DND-41 (cell line): ENCODE results near the gene NAT9.
A peak's percentile ranks its signal among the peaks of the same experiment; 100 is the strongest.

Source experiments
- ATAC-seq: fragments of 200-7000 bp; cut with Tn5 transposase; 3 replicates; pipeline ENCODE4 v1.9.1; 2021; ENCODE audit warnings: low read depth; ENCODE audit not compliant: insufficient read depth
- DNase-seq: peaks from one replicate; pipeline ENCODE4 v3.0.0-alpha.2; 2020
- H2AFZ ChIP-seq: 2 replicates; pipeline ENCODE4 v1.6.0; 2012; ENCODE audit warnings: low read depth, low read length
- H3K27ac ChIP-seq: 2 replicates; pipeline ENCODE4 v1.5.1; 2012; ENCODE audit warnings: low read length, inconsistent platforms
- H3K27me3 ChIP-seq: fragments of 200-600 bp; sonication (generic); 2 replicates; pipeline ENCODE4 v1.6.0; 2012; ENCODE audit warnings: low read length, mild to moderate bottlenecking, inconsistent platforms; ENCODE audit not compliant: insufficient read depth, poor library complexity
- H3K36me3 ChIP-seq: 2 replicates; pipeline ENCODE4 v1.5.1; 2012; ENCODE audit warnings: low read length, inconsistent platforms; ENCODE audit not compliant: insufficient read depth
- H3K4me1 ChIP-seq: 2 replicates; pipeline ENCODE4 v1.5.1; 2012; ENCODE audit warnings: mild to moderate bottlenecking, low read length; ENCODE audit not compliant: insufficient read depth
- H3K4me2 ChIP-seq: 2 replicates; pipeline ENCODE4 v1.6.0; 2012; ENCODE audit warnings: mild to moderate bottlenecking, moderate library complexity, low read length, inconsistent platforms; ENCODE audit not compliant: insufficient read depth
- H3K4me3 ChIP-seq, 2 experiments: fragments of 200-600 bp in 1 of 2; shearing (Covaris generic) in 1 of 2; 2 replicates each; pipeline ENCODE4 v1.5.1; 2012 to 2016; ENCODE audit warnings: inconsistent platforms in 2 of 2, low read length in 2 of 2, mild to moderate bottlenecking in 2 of 2, low read depth in 1 of 2, moderate library complexity in 1 of 2
- H3K79me2 ChIP-seq: 2 replicates; pipeline ENCODE4 v1.6.0; 2012; ENCODE audit warnings: low read length, inconsistent platforms; ENCODE audit not compliant: insufficient read depth
- H3K9ac ChIP-seq: 2 replicates; pipeline ENCODE4 v1.6.0; 2012; ENCODE audit warnings: low read depth, mild to moderate bottlenecking, inconsistent platforms, low read length, moderate library complexity
- H3K9me3 ChIP-seq: 2 replicates; pipeline ENCODE4 v1.5.1; 2012; ENCODE audit warnings: low read length, moderate library complexity, mild to moderate bottlenecking, inconsistent platforms; ENCODE audit not compliant: insufficient read depth, severe bottlenecking
- H4K20me1 ChIP-seq: 2 replicates; pipeline ENCODE4 v1.6.0; 2012; ENCODE audit warnings: low read length; ENCODE audit not compliant: insufficient read depth
- EZH2 ChIP-seq: IDR thresholded peaks from 3 replicates; pipeline ENCODE4 v1.6.1; 2012; ENCODE audit warnings: borderline replicate concordance, low read depth, mild to moderate bottlenecking, moderate library complexity, low read length, inconsistent platforms; ENCODE audit not compliant: severe bottlenecking
- TF ChIP-seq, protein P1 (sequence below): IDR thresholded peaks from 2 replicates; pipeline ENCODE4 v1.5.1; 2012; ENCODE audit warnings: borderline replicate concordance, low read length, moderate library complexity, mild to moderate bottlenecking; ENCODE audit not compliant: poor library complexity, severe bottlenecking; ENCODE audit errors: extremely low read depth

The NAT9 gene

DNA sequence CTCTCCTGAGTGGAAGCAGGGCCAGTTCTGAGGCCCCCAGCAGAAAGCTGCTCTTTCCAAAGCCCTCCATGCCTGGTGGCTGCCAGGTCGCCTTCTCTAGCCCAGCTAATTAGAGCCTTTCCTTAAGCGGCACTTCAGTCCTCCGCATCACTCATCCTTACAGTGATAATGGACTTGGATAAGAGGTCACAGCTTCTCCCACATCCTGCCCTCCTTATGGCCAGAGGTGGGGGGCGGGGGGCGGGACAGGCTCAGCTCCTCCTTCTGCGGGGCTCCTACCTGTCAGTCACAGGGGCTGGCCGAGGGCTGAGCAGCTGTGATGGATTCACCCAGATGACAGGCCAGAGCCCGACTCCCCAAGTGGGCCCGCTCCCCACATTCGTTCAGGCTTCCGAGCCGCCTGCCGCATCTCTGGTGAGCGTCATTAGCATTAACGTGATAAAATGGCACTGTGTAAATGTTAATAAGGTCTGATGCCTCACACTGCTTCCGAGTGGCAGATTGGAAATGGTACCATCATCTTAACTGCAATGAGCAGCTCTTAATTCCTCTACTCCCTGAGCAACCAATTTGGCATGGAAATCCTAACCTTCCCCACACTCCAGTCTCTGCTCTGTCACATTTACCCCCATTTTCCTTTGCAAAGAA, 42.3 kb upstream of the NAT9 start:
- ATAC-seq, result no peak

DNA sequence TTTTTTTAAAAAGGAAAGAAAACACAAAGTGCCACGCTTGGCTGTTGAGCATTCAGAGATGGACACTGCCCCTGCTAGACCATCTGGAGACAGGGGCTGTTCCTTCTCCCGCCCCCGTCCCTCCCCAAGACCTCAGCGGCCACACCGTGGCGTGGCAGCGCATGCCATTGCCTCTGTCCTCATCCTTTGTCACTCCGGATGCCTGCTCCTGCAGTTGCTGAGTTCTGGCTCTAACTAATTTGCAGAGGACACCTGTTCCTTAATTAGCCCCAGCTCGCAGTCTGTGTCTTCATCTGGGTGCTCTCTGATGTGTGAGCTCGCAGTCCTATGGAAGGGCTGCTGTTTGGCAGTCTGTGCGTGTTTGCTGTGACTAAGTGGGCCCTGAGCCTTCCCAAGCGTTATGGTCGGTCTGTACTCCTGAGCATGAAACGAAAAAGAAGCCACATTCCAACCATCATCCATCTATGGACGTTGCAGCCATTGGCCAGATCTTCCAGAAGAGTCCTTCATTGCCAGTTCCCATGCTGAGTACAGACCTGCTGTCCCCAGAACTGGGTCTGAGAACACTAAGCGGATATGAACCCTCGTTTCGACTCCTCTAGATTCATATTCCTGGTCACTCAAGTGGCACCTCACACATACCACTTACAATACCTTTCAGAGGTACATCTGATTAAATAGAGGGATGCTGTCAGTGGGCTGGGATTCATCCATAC, 40.9 kb upstream of the NAT9 start:
- no peak for ATAC-seq

More for the DNA sequence above, 42.3 kb upstream of the NAT9 start:
- Histone ChIP-seq H3K27ac (no peak overlapping the region), H3K4me3 (no peak overlapping the region), H3K27me3 (no peaks in the 10 kb centered on the region), H2AFZ (no peak overlapping the region), H3K9me3 (no peaks in the 10 kb centered on the region), H3K4me1 (no peaks in the 10 kb centered on the region), H3K36me3 (peaks cover 10% of the 10 kb centered on the region), H4K20me1 (no peaks in the 10 kb centered on the region), H3K4me2 (no peak overlapping the region), H3K79me2 (no peaks in the 10 kb centered on the region), H3K9ac (no peak overlapping the region)
- DNase-seq, result no peak
- no peak for TF ChIP-seq EZH2
- TF ChIP-seq, protein P1, sequence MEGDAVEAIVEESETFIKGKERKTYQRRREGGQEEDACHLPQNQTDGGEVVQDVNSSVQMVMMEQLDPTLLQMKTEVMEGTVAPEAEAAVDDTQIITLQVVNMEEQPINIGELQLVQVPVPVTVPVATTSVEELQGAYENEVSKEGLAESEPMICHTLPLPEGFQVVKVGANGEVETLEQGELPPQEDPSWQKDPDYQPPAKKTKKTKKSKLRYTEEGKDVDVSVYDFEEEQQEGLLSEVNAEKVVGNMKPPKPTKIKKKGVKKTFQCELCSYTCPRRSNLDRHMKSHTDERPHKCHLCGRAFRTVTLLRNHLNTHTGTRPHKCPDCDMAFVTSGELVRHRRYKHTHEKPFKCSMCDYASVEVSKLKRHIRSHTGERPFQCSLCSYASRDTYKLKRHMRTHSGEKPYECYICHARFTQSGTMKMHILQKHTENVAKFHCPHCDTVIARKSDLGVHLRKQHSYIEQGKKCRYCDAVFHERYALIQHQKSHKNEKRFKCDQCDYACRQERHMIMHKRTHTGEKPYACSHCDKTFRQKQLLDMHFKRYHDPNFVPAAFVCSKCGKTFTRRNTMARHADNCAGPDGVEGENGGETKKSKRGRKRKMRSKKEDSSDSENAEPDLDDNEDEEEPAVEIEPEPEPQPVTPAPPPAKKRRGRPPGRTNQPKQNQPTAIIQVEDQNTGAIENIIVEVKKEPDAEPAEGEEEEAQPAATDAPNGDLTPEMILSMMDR, result no peak

DNA sequence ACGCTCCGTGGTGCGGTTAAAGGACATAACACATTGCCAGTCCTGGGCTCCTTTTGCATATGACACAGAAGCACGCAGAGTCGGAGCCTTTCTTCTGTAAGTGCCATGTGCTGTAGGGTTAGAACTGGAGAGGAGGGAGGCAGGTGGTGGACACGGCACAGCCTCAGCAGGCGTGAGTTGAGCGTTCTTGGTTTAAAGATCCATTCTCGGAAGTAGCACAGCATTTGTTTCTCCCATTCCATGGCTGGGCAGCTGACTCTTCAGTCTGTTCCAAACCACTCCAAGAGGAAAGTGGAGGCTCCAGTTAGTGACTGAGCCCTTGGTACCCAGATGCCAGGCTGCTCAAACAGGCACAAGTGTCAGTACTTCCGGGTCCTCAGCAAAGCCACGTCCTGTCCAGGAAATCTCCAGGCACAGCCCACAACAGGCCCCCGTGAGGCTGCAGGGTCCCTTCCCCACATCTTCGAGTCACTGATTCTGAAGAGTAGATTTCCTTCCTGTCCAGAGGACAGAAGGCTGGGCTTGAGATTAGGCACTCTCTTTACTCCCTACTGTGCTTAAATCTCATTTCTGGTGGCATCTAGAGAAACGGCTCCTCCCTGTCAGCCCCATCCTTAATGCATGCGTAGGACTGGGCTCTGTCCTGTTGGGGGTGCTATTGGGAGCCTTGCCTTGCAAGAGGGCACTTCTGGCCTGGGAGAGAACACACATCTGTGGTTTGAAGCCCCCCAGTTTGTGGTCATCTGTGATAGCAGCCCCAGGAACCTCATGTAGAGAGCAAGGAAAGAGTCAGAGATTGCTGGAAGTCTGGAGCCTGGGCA, 39.6 kb upstream of the NAT9 start:
- peak; percentile 29; the same call in 1 of the 3 replicates for ATAC-seq
- Histone ChIP-seq H3K4me2 (no peak overlapping the region), H3K9me3 (no peaks in the 10 kb centered on the region), H3K27ac (no peak overlapping the region), H2AFZ (no peak overlapping the region), H3K4me1 (no peaks in the 10 kb centered on the region), H3K27me3 (no peaks in the 10 kb centered on the region), H3K9ac (no peak overlapping the region), H4K20me1 (no peaks in the 10 kb centered on the region), H3K36me3 (peaks cover 16% of the 10 kb centered on the region), H3K4me3 (no peak overlapping the region), H3K79me2 (no peaks in the 10 kb centered on the region)
- peak; percentile 14 for DNase-seq
- TF ChIP-seq, protein P1, result peak; percentile 48
- TF ChIP-seq EZH2, result no peak

More for the DNA sequence above, 40.9 kb upstream of the NAT9 start:
- Histone ChIP-seq H3K27me3 (no peaks in the 10 kb centered on the region), H3K4me2 (no peak overlapping the region), H3K4me3 (no peak overlapping the region), H3K27ac (no peak overlapping the region), H3K9me3 (no peaks in the 10 kb centered on the region), H3K79me2 (no peaks in the 10 kb centered on the region), H3K4me1 (no peaks in the 10 kb centered on the region), H3K9ac (no peak overlapping the region), H2AFZ (no peak overlapping the region), H4K20me1 (no peaks in the 10 kb centered on the region), H3K36me3 (peaks cover 16% of the 10 kb centered on the region)
- TF ChIP-seq, protein P1, result no peak
- no peak for TF ChIP-seq EZH2
- DNase-seq, result no peak
